GM11168 (cell line): ENCODE results near the gene WDR75.
"Not testable (repeated sequence)": the region's sequence is repeated elsewhere in the genome, so short reads cannot be mapped to it uniquely, and the experiment has no call there.

ENCODE experiments used
- in situ Hi-C: fragments of 300-500 bp; cut with MboI; formaldehyde crosslinking; loops from one replicate; pipeline ENCODE4 v1.12.0; 2022; ENCODE audit warnings: low sequenced_read_pairs; ENCODE audit not compliant: unreplicated experiment

The WDR75 gene

GRCh38 chr2:189440947-189441708, at the start of gene WDR75:
TSS of gene WDR75 (plus strand) at chr2:189441474. CDS start at chr2:189441493, 19 bp downstream.
- in situ Hi-C loops: no loop called here

- in situ Hi-C loops: no loop called here
Observed at GRCh38 chr2:189393440-189394111, 47.7 kb upstream of the WDR75 start.

DNA sequence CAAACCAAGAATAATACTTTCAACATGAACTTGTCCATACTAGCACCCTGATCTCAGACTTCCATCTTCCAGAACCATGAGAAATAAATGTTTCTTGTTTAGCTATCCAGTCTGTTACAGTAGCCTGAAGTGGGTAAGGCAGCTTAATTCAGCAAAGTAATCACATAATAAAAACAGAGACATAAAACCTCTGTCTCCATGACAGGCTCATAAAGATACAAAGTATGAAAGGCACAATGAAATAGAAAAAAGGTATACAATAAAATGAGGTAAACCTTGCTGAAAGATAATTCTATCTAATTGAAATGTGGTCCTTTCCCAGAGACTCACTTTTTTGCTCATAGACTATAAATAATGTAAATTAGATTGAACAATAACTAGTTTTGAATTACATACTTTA, 46.7 kb upstream of the WDR75 start:
- in situ Hi-C loops: no loop called here

DNA sequence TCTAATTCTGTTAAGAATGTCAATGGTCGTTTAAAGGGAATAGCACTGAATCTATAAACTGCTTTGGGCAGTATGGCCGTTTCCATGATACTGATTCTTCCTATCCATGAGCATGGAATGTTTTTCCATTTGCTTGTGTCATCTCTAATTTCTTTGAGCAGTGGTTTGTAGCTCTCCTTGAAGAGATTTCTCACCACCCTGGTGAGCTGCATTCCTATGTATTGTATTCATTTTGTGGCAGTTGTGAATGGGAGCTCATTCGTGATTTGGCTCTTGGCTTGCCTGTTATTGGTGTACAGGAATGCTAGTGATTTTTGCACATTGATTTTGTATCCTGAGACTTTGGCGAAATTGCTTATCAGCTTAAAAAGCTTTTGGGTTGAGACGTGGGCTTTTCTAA, 38.3 kb upstream of the WDR75 start:
- in situ Hi-C loops: no loop called here

- in situ Hi-C loops: no loop called here
Observed at GRCh38 chr2:189406586-189407233, 34.6 kb upstream of the WDR75 start.

- in situ Hi-C loops: no loop called here
Observed at GRCh38 chr2:189407281-189408209, 33.7 kb upstream of the WDR75 start.

DNA sequence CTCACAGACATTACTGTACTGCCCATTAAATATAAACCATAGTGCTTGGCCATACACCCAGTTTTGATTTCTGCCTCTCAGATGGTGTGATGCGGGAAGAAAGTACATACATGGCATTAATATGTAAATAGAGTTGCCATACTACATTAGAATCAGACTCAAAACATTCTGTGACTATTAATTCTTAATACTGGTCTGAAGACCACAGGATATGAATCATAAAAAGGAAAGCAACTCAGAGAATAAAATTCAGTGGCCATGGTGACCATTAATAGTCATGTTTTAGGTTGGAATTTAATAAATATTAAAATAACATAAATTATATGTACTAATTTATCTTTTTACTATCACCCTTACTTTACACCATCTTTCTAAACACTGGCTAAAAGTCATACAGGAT, 33.0 kb upstream of the WDR75 start:
- in situ Hi-C loops: no loop called here

GRCh38 chr2:189409131-189409530, 32.1 kb upstream of the WDR75 start:
- in situ Hi-C loops: no loop called here

- in situ Hi-C loops: loop anchor here (5.0 to 10.0 kb wide), 2 partner anchors 262 to 315 kb away; no protein-coding TSS in a partner anchor
Observed at GRCh38 chr2:189409647-189410046, 31.6 kb upstream of the WDR75 start.

DNA sequence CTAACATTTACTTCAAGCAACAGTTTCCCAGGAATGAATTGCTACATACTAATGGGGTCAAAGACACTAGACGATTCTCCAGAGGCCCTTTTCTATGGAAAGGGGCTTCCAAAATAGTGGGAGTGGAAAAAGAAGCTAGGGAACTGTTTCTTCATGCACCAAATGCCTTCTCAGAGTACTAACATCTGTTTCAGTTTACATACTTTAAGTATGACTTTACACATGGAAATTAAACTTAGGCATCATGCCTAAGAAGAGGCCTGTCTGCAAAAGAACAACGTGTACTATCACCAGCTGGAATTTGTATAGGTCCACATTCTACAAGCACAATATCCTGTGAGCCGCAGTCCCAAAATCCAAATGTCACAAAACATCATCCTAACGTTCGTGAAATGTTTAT, 29.4 kb upstream of the WDR75 start:
- in situ Hi-C loops: loop anchor here (5.0 to 10.0 kb wide), 2 partner anchors 265 to 317 kb away; no protein-coding TSS in a partner anchor

GRCh38 chr2:189412330-189412953, 28.8 kb upstream of the WDR75 start:
- in situ Hi-C loops: loop anchor here (5.0 to 10.0 kb wide), 2 partner anchors 265 to 318 kb away; no protein-coding TSS in a partner anchor

DNA sequence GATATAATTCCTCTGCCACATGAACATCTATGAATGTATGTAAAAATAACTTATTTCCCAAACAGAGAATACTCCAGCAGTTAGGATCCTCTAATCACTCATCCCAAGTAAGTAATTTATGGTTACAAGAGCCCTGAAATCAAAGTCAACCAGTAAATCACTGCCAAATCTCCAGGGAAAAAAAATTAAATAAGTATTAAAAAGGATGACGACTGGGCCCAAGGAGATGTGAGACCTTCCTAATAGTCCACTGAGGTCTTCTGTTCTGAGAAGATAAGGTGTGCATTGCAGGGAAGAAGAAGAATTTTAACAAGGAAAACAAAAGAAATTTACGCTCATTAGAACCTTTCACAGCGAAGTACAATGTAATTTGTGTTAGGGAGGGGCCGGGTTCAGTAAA, 28.0 kb upstream of the WDR75 start:
- in situ Hi-C loops: loop anchor here (5.0 to 10.0 kb wide), 2 partner anchors 266 to 318 kb away; no protein-coding TSS in a partner anchor

- in situ Hi-C loops: no loop called here
Observed at GRCh38 chr2:189421644-189422043, 19.6 kb upstream of the WDR75 start.

GRCh38 chr2:189424961-189425360, 16.3 kb upstream of the WDR75 start:
- in situ Hi-C loops: no loop called here

DNA sequence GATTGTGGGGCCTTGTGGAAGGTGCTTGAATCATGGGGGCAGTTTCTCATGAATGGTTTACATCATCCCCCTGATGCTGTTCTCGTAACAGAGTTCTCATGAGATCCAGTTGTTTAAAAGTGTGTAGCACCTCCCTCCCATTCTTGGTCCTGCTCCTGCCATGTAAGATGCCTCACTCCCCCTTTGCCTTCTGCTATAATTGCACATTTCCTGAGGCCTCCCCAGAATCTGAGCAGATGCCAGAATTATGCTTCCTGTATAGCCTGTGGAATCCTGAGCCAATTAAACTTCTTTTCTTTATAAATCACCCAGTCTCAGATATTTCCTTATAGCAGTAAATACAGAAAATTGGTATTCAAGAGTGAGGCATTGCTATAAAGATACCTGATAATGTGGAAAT, 15.6 kb upstream of the WDR75 start:
- in situ Hi-C loops: no loop called here

DNA sequence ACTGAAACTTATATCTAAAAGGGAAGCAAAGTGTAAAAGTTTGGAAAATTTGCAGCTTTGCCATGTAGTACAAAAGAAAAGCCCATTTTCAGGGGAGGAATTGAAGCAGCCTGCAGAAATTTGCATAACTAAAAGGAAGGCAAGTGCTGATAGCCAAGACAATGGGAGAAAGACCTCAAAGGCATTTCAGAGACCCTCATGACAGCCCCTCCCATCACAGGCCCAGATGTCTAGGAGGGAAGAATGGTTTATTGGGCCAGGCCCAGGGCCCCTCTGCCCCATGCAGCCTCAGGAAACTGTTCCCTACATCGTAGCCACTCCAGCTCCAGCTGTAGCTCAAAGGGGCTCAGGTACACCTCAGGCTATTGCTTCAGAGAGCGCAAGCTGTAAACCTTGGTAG, 14.4 kb upstream of the WDR75 start:
- in situ Hi-C loops: no loop called here

- in situ Hi-C loops: no loop called here
Observed at GRCh38 chr2:189427872-189428271, 13.4 kb upstream of the WDR75 start.

DNA sequence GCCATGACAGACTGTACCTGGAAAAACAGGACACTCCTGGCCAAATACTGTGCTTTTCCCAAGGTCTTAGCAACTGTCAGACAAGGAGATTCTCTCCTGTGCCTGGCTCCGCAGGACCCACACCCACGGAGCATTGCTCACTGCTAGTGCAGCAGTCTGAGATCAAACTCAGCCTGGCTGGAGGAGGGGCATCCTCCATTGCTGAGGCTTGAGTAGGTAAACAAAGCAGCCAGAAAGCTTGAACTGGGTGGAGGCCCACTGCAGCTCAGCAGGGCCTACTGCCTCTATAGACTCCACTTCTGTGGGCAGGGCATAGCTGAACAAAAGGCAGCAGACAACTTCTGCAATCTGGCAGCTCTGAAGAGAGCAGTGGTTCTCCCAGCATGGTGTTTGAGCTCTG, 10.8 kb upstream of the WDR75 start:
- in situ Hi-C loops: not testable (repeated sequence)

- in situ Hi-C loops: not testable (repeated sequence)
Observed at GRCh38 chr2:189435803-189436202, 5.5 kb upstream of the WDR75 start.
